Measurements from ENCODE around the gene SLC16A2. TPM values are rescaled to one million over a fixed set of nuclear protein-coding genes. Genes with fewer than 3 reads are reported as not detected.
A peak's percentile ranks its signal among the peaks of the same experiment; 100 is the strongest.

Gene SLC16A2
- total RNA-seq, 1 experiment from 2014 or later, result 8.5 TPM

GRCh38 chrX:74389016-74389722 lies 32.1 kb upstream of the SLC16A2 start:
- Histone ChIP-seq H3K27ac (ENCODE audit: low read length) (peak overlapping the region; percentile 43; the same call in 1 of the 2 replicates), H3K9ac (ENCODE audit: low read length) (no peak overlapping the region), H2AFZ (ENCODE audit: low read length) (no peak overlapping the region), H3K27me3 (ENCODE audit: low read length) (no peaks in the 10 kb centered on the region), H3K4me1 (ENCODE audit: insufficient read depth, low read length) (peaks cover 12% of the 10 kb centered on the region; the same call in 1 of the 2 replicates), H3K9me2 (replicated peaks; ENCODE audit: low read length) (no peaks in the 10 kb centered on the region), H3K79me2 (ENCODE audit: low read length) (no peaks in the 10 kb centered on the region), H3K9me3 (ENCODE audit: low read length) (no peaks in the 10 kb centered on the region), H3F3A (ENCODE audit: low read length, unreplicated experiment) (no peaks in the 10 kb centered on the region), H4K20me1 (ENCODE audit: low read length) (no peaks in the 10 kb centered on the region), H3K36me3 (ENCODE audit: low read depth, low read length) (no peaks in the 10 kb centered on the region), H3K4me3 (ENCODE audit: low read length) (no peak overlapping the region), H3K4me2 (ENCODE audit: low read length) (no peak overlapping the region)
- ChIA-PET CTCF (no interaction called here), POLR2A (ENCODE audit: unreplicated experiment) (no interaction called here)
- BruUV-seq (replicated peaks), result no TSS peak
- TF ChIP-seq EZH2phosphoT487 (IDR thresholded peaks at IDR 0.05; ENCODE audit: borderline replicate concordance, low read length), result no peak
- TF ChIP-seq CTCF (conservative IDR thresholded peaks at IDR 0.05; ENCODE audit: low read depth, low read length), result no peak
- no peak for TF ChIP-seq EZH2 (IDR thresholded peaks at IDR 0.05; ENCODE audit: low read length, unreplicated experiment)
- DNase-seq (peak; percentile 38), ATAC-seq (peak; percentile 45; the same call in 1 of the 2 replicates)
- intact Hi-C loops (cut with micrococcal nuclease), result no loop called here

GRCh38 chrX:74395556-74395955 lies 25.7 kb upstream of the SLC16A2 start:
- DNase-seq (no peak), ATAC-seq (no peak)
- intact Hi-C loops (cut with micrococcal nuclease), result no loop called here
- H3K4me2 ChIP-seq (ENCODE audit: low read length), result no peak overlapping the region
- ChIA-PET CTCF (no interaction called here), POLR2A (ENCODE audit: unreplicated experiment) (no interaction called here)
- H3K9me3 ChIP-seq (ENCODE audit: low read length), result no peaks in the 10 kb centered on the region
- no peak overlapping the region for H3K27ac ChIP-seq (ENCODE audit: low read length)
- no peaks in the 10 kb centered on the region for H4K20me1 ChIP-seq (ENCODE audit: low read length)
- no peaks in the 10 kb centered on the region for H3K36me3 ChIP-seq (ENCODE audit: low read depth, low read length)
- TF ChIP-seq CTCF (conservative IDR thresholded peaks at IDR 0.05; ENCODE audit: low read depth, low read length) (no peak), EZH2phosphoT487 (IDR thresholded peaks at IDR 0.05; ENCODE audit: borderline replicate concordance, low read length) (no peak), EZH2 (IDR thresholded peaks at IDR 0.05; ENCODE audit: low read length, unreplicated experiment) (no peak)
- H2AFZ ChIP-seq (ENCODE audit: low read length), result no peak overlapping the region
- H3K27me3 ChIP-seq (ENCODE audit: low read length), result no peaks in the 10 kb centered on the region
- H3K79me2 ChIP-seq (ENCODE audit: low read length), result no peaks in the 10 kb centered on the region
- no peaks in the 10 kb centered on the region for H3K4me1 ChIP-seq (ENCODE audit: insufficient read depth, low read length)
- no peak overlapping the region for H3K4me3 ChIP-seq (ENCODE audit: low read length)
- H3K9ac ChIP-seq (ENCODE audit: low read length), result no peak overlapping the region
- no TSS peak for BruUV-seq (replicated peaks)
- H3K9me2 ChIP-seq (replicated peaks; ENCODE audit: low read length), result no peaks in the 10 kb centered on the region
- H3F3A ChIP-seq (ENCODE audit: low read length, unreplicated experiment), result no peaks in the 10 kb centered on the region

GRCh38 chrX:74405973-74406489 lies 15.3 kb upstream of the SLC16A2 start:
- CTCF ChIA-PET, result no interaction called here
- POLR2A ChIA-PET (ENCODE audit: unreplicated experiment), result no interaction called here
- no peak for DNase-seq
- Histone ChIP-seq H3K4me2 (ENCODE audit: low read length) (no peak overlapping the region), H3K9me3 (ENCODE audit: low read length) (no peaks in the 10 kb centered on the region), H3K27me3 (ENCODE audit: low read length) (no peaks in the 10 kb centered on the region), H4K20me1 (ENCODE audit: low read length) (no peaks in the 10 kb centered on the region), H3K4me3 (ENCODE audit: low read length) (no peak overlapping the region), H3K4me1 (ENCODE audit: insufficient read depth, low read length) (no peaks in the 10 kb centered on the region), H3K9ac (ENCODE audit: low read length) (no peak overlapping the region), H2AFZ (ENCODE audit: low read length) (no peak overlapping the region), H3K27ac (ENCODE audit: low read length) (no peak overlapping the region), H3K79me2 (ENCODE audit: low read length) (no peaks in the 10 kb centered on the region), H3K36me3 (ENCODE audit: low read depth, low read length) (no peaks in the 10 kb centered on the region), H3K9me2 (replicated peaks; ENCODE audit: low read length) (no peaks in the 10 kb centered on the region), H3F3A (ENCODE audit: low read length, unreplicated experiment) (no peaks in the 10 kb centered on the region)
- no peak for TF ChIP-seq EZH2phosphoT487 (IDR thresholded peaks at IDR 0.05; ENCODE audit: borderline replicate concordance, low read length)
- TF ChIP-seq CTCF (conservative IDR thresholded peaks at IDR 0.05; ENCODE audit: low read depth, low read length), result no peak
- no peak for TF ChIP-seq EZH2 (IDR thresholded peaks at IDR 0.05; ENCODE audit: low read length, unreplicated experiment)
- intact Hi-C loops (cut with micrococcal nuclease), result no loop called here
- BruUV-seq (replicated peaks), result no TSS peak
- ATAC-seq, result no peak

All from PC-3 (cell line).